K562 (cell line): ENCODE data around the gene OR8G5.

Experiments used
- CXXC5 ChIP-seq: fragments of 250-450 bp; sonication (Bioruptor Pico); IDR thresholded peaks from 2 replicates; pipeline ENCODE4 v1.8.0; 2022; ENCODE audit warnings: inconsistent platforms, mild to moderate bottlenecking, moderate library complexity
- EP300 ChIP-seq: IDR thresholded peaks from 2 replicates; pipeline ENCODE4 v1.6.1; 2012; ENCODE audit warnings: low read length, improper control_type of control experiment
- FOXM1 ChIP-seq, 2 experiments: fragments of 450-650 bp in 1 of 2; sonication (generic) in 1 of 2; formaldehyde crosslinking in 1 of 2; IDR thresholded peaks; 2 replicates each; pipeline versions ENCODE4 v1.6.1 to v1.9.0; 2017 to 2022; ENCODE audit warnings: low read depth in 2 of 2, mild to moderate bottlenecking in 2 of 2, missing genetic modification reagents in 1 of 2, moderate library complexity in 1 of 2
- HDAC2 ChIP-seq: fragments of 450-650 bp; IDR thresholded peaks from 2 replicates; pipeline ENCODE4 v1.6.1; 2016; ENCODE audit warnings: mild to moderate bottlenecking
- JUND ChIP-seq, 2 experiments: IDR thresholded peaks; 2 replicates in 1 of 2; 3 replicates in 1 of 2; pipeline ENCODE4 v1.6.1; 2011; ENCODE audit warnings: borderline replicate concordance in 2 of 2, low read depth in 2 of 2, low read length in 2 of 2, improper control_type of control experiment in 1 of 2, missing biosample characterization in 1 of 2, missing genetic modification characterization in 1 of 2, missing genetic modification reagents in 1 of 2
- MYC ChIP-seq, 2 experiments: fragments of 250-450 bp in 1 of 2; sonication (Bioruptor Pico) in 1 of 2; IDR thresholded peaks; 2 replicates each; pipeline versions ENCODE4 v1.5.1 to v1.6.1; 2012 to 2021; ENCODE audit warnings: low read depth in 2 of 2, borderline replicate concordance in 1 of 2, improper control_type of control experiment in 1 of 2, low read length in 1 of 2, mild to moderate bottlenecking in 1 of 2, moderate library complexity in 1 of 2
- NFIC ChIP-seq: fragments of 450-650 bp; IDR thresholded peaks from 2 replicates; pipeline ENCODE4 v1.6.1; 2017; ENCODE audit warnings: mild to moderate bottlenecking, inconsistent platforms
- POLR2A ChIP-seq: fragments of 450-650 bp; conservative IDR thresholded peaks from 2 replicates; pipeline ENCODE4 v1.6.1; 2016
- RCOR1 ChIP-seq, 2 experiments: IDR thresholded peaks; 2 replicates each; pipeline ENCODE4 v1.6.1; 2012; ENCODE audit warnings: low read depth in 2 of 2, low read length in 2 of 2, borderline replicate concordance in 1 of 2, improper control_type of control experiment in 1 of 2
- SIRT6 ChIP-seq: IDR thresholded peaks from one replicate; pipeline ENCODE4 v1.6.1; 2012; ENCODE audit warnings: low read depth, mild to moderate bottlenecking, control low read depth, inconsistent platforms, low read length, moderate library complexity
- TAF7 ChIP-seq: fragments of 450-650 bp; IDR thresholded peaks from 2 replicates; pipeline ENCODE4 v1.6.1; 2016; ENCODE audit warnings: missing genetic modification characterization, missing compliant biosample characterization
- ZNF561 ChIP-seq: fragments of 450-650 bp; formaldehyde crosslinking; conservative IDR thresholded peaks from 2 replicates; pipeline ENCODE4 v1.4.0; 2020; ENCODE audit warnings: mild to moderate bottlenecking, moderate library complexity
- TF ChIP-seq, protein P1 (sequence below), 3 experiments: IDR thresholded peaks in 2 of 3; conservative IDR thresholded peaks in 1 of 3; 2 replicates each; pipeline ENCODE4 v1.5.1; 2011 to 2012; ENCODE audit warnings: low read length in 3 of 3, mild to moderate bottlenecking in 3 of 3, control low read depth in 2 of 3, improper control_type of control experiment in 1 of 3, inconsistent platforms in 1 of 3, low read depth in 1 of 3, mixed read lengths in 1 of 3, moderate library complexity in 1 of 3; ENCODE audit not compliant: insufficient read depth in 2 of 3
- TF ChIP-seq, protein P2 (sequence below): fragments of 450-650 bp; conservative IDR thresholded peaks from 2 replicates; pipeline ENCODE4 v1.6.1; 2016; ENCODE audit warnings: missing genetic modification characterization, low read depth, mild to moderate bottlenecking, missing compliant biosample characterization, moderate library complexity

DNA sequence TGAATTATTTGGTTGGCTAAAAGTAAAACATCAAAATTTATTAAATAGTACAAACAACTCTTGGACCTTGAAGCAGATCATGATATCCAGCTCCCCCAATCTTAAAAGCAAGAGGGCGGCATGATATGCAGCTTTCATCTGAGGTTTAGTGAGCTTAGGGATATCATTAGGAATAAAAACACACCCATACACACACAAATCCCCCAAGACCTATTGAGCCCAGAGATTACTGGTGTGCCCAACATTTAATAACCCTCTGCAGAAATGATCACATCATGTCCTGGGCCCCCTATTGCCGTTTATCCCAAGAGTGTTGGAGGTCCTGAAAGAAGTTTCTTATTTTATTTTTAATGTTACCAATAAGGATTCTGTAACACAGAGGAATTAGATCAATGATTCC, 57.7 kb downstream of the OR8G5 start, which contains the start of gene OR8D1:
- no peak for TF ChIP-seq MYC (IDR thresholded peaks at IDR 0.05; ENCODE audit: low read depth, low read length)
- TF ChIP-seq MYC (CRISPR knock-in tag; IDR thresholded peaks at IDR 0.05; ENCODE audit: borderline replicate concordance, low read depth) = no peak
- no peak for TF ChIP-seq HDAC2
- TF ChIP-seq SIRT6 = no peak
- TF ChIP-seq, protein P1, sequence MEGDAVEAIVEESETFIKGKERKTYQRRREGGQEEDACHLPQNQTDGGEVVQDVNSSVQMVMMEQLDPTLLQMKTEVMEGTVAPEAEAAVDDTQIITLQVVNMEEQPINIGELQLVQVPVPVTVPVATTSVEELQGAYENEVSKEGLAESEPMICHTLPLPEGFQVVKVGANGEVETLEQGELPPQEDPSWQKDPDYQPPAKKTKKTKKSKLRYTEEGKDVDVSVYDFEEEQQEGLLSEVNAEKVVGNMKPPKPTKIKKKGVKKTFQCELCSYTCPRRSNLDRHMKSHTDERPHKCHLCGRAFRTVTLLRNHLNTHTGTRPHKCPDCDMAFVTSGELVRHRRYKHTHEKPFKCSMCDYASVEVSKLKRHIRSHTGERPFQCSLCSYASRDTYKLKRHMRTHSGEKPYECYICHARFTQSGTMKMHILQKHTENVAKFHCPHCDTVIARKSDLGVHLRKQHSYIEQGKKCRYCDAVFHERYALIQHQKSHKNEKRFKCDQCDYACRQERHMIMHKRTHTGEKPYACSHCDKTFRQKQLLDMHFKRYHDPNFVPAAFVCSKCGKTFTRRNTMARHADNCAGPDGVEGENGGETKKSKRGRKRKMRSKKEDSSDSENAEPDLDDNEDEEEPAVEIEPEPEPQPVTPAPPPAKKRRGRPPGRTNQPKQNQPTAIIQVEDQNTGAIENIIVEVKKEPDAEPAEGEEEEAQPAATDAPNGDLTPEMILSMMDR (IDR thresholded peaks at IDR 0.05 in 2 of 3, conservative IDR thresholded peaks at IDR 0.05 in 1 of 3; ENCODE audit: insufficient read depth in 2 of 3, low read depth in 1 of 3, low read length in 3 of 3) = no peak
- TF ChIP-seq EP300 = no peak
- no peak for TF ChIP-seq TAF7 (tag)
- TF ChIP-seq JUND (IDR thresholded peaks at IDR 0.05; ENCODE audit: borderline replicate concordance, low read depth, low read length) = no peak
- no peak for TF ChIP-seq JUND (tag; IDR thresholded peaks at IDR 0.05; ENCODE audit: borderline replicate concordance, low read depth, low read length)
- TF ChIP-seq POLR2A = no peak
- no peak for TF ChIP-seq CXXC5
- no peak for TF ChIP-seq RCOR1 (IDR thresholded peaks at IDR 0.05; ENCODE audit: borderline replicate concordance in 1 of 2, low read depth in 2 of 2, low read length in 2 of 2)
- no peak for TF ChIP-seq ZNF561 (CRISPR knock-in tag)
- TF ChIP-seq, protein P2, sequence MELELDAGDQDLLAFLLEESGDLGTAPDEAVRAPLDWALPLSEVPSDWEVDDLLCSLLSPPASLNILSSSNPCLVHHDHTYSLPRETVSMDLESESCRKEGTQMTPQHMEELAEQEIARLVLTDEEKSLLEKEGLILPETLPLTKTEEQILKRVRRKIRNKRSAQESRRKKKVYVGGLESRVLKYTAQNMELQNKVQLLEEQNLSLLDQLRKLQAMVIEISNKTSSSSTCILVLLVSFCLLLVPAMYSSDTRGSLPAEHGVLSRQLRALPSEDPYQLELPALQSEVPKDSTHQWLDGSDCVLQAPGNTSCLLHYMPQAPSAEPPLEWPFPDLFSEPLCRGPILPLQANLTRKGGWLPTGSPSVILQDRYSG = no peak
- TF ChIP-seq FOXM1 (IDR thresholded peaks at IDR 0.05; ENCODE audit: low read depth) = no peak
- no peak for TF ChIP-seq FOXM1 (CRISPR knock-in tag; IDR thresholded peaks at IDR 0.05; ENCODE audit: low read depth)
- TF ChIP-seq NFIC = no peak
